GM19025 (cell line): ENCODE data around the gene MORN1.

Experiments
- ATAC-seq: cut with Tn5 transposase; IDR thresholded peaks from one replicate; pipeline ENCODE4 v1.9.1; 2021; ENCODE audit warnings: mild to moderate bottlenecking, low read depth, moderate library complexity; ENCODE audit not compliant: unreplicated experiment

MORN1 gene

DNA sequence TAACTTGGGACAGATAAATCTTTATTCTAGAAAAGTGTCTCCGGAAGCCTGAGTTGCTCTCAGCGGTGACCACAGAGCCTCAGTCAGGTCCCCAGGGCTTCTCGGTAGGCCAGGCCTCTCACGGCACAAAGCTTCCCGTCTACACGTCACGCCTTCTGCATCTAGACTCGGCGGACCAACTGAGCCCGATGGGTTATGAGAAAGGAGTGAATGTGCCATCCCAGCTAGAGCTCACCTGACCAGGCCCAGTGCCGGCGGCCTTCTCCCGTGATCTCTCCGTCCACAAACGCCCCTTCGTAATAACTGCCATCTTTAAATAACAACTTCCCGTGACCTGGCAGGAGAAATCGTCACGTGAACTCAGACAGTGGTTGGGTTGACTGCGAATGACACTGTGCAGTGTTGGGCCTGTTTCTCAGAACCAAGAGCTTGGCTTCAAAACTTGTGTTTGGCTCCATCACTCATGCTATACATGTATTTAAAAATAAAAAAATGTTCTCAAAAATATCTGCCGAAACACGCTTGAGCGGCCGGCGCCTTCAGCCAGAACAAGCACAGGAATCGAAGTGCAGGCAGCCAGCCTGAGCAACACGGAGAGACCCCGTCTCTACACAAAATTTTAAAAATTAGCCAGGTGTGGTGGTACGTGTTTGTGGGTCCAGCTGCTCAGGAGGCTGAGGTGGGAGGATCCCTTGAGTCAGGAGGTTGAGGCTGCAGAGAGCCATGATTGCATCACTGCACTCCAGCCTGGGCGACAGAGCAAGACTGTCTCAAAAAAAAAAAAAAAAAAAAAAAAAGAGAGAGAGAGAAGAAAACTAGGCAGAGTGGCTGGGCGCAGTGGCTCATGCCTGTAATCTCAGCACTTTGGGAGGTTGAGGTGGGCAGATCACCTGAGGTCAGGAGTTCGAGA is 3.1 kb downstream of the MORN1 start:
- no peak for ATAC-seq

DNA sequence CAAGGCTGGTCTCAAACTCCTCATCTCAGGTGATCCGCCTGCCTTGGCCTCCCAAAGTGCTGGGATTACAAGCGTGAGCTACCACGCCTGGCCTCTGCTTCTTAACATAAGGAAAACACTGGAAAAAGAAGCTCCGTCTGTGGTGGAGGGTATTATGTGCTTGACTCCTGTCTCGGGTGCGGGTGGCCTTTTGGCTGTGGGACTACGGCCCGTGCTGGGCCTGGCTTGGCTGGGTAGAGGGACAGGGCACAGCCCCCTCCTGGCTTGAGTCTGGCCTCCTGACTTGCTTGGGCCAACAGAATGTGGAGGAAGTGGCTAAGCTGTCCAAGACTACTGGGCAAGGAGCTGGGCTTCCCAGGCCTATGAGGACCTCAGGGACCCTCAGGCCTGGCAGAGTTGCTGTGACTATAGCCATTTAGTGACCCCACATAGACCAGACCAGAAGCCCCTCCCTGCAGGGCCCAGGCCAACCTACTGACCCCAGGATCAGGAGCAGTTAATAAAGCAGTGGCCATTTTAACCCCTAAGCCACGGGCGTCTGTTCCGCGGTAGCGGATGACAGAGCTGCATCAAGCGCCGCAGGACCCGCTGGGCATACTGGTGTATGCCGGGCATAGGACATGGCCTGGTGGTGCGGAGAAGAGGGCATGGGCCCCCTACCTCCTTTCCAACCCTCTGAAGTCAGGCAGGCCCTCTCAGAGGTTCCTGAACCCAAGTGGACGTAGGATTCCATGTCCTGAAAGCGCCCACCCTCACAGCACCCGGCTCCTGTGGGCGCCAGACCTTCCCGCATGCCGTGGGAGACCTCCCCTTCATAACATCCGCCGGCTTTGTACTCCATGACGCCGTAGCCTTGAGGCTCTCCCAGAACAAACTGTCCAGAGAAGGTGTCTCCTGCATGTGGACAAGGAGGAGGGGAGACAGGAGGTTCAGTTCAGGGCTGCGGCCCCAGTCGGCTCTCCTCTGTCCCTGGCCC is 4.4 kb downstream of the MORN1 start:
- no peak for ATAC-seq

GRCh38 chr1:2385606-2386280 is 5.6 kb downstream of the MORN1 start:
- no peak for ATAC-seq

DNA sequence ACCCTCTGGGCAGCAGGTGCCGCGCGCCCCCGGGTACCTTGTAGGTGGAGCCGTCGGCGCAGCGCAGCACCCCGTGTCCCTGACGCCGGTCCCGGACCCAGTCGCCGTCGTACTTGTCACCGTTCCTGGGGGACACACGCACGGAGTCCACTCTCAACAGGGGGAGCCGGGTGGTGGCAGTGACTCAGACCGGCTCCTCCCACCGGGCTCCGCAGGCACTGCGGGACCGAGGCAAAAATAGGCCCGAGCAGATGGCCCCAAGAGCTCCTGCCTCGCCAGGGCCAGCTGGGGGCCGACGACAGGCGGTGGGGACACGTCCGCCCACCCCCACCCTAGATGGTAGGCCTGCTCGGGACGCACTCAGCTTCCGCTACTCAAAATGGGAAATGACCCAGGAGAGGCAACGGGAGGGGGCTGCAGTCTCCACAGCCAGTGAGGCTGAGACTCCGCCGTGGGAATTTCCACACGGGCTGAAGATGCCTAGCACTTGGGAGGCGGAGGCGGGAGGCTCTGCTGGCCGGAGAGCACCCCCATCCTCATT is 6.3 kb downstream of the MORN1 start:
- ATAC-seq, result no peak

GRCh38 chr1:2384130-2384860 is 7.1 kb downstream of the MORN1 start:
- ATAC-seq, result no peak

GRCh38 chr1:2383576-2383975 is 7.8 kb downstream of the MORN1 start:
- no peak for ATAC-seq

GRCh38 chr1:2382621-2383361 is 8.6 kb downstream of the MORN1 start:
- ATAC-seq, result no peak

- no peak for ATAC-seq
Observed at GRCh38 chr1:2381741-2382620, 9.4 kb downstream of the MORN1 start.

DNA sequence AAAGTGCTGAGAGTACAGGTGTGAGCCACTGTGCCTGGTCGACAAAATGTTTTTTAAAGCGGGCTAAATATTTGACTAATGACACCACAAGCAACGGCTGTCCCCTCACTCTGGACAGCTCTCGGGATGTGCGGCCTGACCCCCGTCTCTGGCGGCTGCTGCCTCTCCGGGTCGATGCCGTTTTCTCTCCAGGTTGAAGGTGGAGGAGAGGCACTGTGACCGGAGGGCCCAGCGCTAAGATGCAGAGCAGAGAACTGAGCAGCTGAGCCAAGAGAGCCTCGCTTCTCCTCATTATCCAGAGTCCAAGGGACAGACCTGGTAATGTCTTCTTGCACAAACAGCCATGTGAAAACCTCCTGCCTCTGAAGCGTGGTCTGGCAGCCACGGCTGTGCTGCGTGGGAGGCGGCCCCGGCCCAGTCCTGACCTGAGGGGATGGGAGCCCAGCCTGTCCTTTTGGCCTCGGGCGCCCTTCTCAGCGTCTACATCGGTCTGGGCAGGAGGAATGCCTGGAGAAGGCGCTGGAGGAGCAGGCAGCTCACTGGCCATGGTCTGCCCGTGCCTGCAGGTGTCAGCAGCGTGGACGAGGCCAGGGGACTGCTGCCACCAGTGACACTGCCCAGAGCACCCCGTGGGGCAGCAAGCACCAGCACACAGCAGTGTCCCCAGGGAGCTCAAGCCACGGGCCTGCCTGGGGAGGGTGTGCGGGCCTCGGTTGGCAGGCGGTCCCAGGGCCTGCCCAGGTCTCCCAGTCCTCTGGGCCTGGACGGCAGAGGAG is 10.3 kb downstream of the MORN1 start:
- no peak for ATAC-seq

DNA sequence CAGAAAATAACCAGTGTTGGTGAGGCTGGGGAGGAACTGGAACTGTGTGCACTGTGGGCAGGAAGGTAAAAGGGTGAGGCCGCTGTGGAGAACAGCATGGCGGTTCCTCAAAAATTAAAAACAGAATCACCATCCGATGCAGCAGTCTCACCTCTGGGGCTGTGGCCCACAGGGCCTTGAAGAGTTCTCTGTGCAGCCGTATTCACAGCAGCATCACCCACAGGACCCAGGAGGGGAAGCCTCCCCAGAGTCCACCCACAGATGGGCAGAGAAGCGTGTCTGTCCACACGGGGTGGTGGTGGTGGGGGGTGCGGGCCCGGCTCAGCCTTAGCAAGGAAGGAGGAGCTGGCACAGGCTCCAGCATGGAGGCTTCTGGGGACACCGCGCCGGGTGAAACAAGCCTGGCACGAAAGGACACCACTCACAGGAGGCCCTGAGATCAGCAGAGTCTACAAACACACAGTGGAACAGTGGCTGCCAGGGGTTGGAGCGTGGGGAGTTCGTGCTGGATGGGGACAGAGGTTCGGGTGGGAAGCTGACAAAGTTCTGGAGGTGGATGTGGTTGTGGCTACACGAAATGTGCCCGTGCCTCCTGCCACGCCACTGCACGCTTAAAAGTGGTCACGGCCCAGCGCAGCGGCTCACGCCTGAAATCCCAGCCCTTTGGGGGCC is 11.5 kb downstream of the MORN1 start:
- no peak for ATAC-seq

- no peak for ATAC-seq
Observed at GRCh38 chr1:2378956-2379732, 12.2 kb downstream of the MORN1 start.

- no peak for ATAC-seq
Observed at GRCh38 chr1:2378441-2378851, 12.9 kb downstream of the MORN1 start.

GRCh38 chr1:2377751-2378440 is 13.5 kb downstream of the MORN1 start:
- no peak for ATAC-seq

- ATAC-seq, result no peak
Observed at GRCh38 chr1:2376931-2377672, 14.3 kb downstream of the MORN1 start.

GRCh38 chr1:2376261-2376741 is 15.1 kb downstream of the MORN1 start:
- ATAC-seq, result no peak
